ENCODE results near the gene TMLHE.
"Not testable (repeated sequence)": the region's sequence is repeated elsewhere in the genome, so short reads cannot be mapped to it uniquely, and the experiment has no call there.

TMLHE gene

DNA sequence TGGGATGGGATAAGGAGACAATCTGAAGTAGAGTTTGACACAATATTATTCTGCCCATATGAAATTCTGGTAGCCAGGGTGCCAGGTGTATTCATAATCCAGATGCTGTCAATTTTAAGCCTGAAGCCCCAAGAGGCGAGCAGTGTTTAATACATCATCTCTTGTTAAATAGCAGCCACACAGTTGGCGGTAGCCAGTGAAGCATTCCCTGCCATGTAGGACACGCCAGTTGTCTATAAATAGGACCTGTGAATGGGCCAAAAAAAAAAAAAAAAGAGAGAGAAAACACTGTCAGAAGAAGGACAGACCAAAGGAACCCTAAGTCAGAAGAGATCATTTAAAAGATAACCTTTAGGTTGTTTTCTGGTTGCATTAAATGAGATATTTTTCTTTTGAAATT lies 121.3 kb downstream of the TMLHE start:
- not testable (repeated sequence) for DNase-seq (ENCODE audit: low read depth)

DNA sequence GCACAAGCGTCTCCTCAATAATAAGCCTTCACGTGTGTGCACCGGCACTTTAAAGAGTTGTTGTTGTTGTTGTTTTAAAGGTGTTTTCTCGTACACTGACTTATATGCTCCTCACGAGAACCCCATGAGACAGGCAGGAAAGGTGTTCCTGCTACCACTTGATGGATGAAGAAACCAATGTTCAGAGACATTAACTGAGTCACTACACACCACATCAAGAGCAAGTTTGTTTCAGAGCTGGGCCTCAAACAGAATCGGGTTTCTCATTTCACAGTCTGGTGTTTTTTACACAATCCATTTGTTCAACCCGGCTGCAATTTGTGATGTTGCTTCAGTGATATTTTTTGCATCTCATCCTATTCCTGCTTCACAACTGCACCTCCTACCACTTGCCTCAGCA lies 135.6 kb downstream of the TMLHE start:
- DNase-seq (ENCODE audit: low read depth), result not testable (repeated sequence)

DNA sequence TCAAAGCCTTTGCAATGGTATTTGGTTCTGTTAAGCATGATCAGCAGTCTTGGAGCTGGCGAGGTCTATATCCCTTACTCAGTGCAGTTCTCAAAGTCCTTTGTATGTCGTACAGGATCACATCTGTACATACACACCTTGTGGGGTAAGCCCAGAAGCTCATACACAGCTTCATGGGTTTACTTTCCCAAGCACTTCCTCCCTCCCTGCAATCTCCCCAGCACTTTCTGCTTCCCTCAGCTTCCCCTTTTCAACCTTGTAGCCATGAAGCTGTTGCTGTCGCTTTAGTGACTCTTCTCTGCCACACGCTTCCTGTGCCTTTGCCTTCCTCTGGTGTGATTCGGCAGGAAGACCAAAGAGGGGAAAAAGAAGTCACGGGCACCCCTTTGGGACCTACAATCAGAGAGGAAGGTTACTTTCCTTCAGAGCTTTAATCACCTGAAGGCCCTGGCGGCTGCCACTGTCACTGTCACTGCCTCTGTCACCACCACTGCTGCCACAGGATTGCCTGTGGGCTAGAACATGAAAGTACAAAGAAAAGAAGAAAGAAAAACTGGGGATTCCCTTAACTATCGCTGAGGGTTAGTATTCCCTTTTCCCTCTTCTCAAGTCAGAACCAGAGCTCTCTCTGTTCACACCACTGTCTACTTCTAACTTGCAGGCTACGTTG lies 146.3 kb downstream of the TMLHE start:
- not testable (repeated sequence) for DNase-seq (ENCODE audit: low read depth)

DNA sequence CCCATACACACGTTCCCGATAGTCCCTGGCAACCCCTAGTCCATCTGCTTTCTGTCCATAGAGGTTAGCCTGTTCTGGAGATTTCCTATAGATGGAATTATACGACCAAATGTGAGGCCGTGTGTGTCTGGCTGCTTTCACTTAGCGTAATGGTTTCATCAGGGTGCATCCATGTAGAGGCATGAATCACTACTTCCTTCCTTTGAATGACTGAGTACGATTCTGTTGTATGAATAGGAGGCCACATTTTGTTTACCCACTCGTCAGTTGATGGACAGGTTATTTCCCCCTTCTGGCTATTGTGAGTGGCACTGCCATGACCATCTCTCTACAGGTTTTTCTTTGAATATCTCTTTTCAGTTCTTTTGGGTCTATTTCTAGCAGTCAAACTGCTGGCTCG lies 152.3 kb downstream of the TMLHE start:
- DNase-seq (ENCODE audit: low read depth), result not testable (repeated sequence)

DNA sequence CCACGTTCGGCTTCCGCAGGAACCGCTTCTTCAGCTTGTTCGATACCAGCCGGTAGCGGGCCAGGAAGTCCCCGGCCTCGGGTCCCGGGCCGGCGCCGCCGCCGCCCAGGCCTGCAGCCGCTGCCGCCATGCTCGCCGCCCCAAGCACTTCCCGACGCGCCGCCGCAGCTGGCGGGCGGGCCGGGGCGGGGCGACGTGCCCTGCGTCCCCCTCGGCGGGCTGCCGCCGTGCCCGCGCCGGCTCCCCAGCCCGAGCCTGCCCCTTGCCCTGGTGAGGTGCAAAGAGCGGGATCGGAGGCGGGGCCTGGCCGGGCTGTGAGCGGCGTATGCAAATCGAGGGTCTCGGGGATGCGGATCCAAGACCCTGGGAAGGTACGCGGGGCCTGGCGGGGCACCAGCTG lies 154.3 kb downstream of the TMLHE start, which contains the start of gene F8A3:
TSS of gene F8A3 (minus strand) at position 150 of the 400 bp plus-strand sequence. CDS start at position 130, 20 bp downstream.
- not testable (repeated sequence) for DNase-seq (ENCODE audit: low read depth)

DNA sequence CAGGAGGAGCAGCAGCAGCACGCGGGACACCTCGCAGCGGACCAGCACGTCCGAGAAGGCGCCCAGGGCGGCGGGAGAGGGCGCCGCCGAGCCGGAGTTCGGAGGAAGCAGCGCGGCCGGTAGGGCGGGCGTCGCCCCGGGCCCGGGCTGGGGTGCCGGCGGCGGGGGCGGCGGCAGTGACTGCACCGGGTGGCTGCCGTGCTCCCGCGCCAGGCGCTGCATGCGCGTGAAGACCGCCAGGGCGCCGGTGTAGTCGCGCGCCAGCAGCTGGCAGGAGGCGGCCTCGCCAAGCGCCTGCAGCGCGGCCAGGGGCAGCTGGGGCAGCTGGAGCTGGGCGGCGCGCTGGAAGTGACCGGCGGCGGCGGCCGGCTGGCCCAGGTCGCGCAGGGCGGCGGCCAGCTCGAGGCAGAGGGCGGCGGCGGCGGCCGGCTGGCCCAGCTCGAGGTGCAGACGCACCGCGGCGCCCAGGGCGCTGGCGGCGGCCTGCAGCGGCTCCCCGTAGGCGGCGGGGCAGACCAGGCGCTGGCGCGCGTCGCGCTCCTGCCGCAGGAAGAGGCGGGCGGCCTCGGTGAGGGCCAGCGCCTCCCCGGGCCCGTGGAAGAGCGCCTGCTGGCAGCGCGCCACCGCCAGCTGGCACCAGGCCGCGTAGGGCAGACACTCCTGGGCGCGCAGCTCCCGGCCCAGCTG lies 154.8 kb downstream of the TMLHE start:
- not testable (repeated sequence) for DNase-seq (ENCODE audit: low read depth)

DNA sequence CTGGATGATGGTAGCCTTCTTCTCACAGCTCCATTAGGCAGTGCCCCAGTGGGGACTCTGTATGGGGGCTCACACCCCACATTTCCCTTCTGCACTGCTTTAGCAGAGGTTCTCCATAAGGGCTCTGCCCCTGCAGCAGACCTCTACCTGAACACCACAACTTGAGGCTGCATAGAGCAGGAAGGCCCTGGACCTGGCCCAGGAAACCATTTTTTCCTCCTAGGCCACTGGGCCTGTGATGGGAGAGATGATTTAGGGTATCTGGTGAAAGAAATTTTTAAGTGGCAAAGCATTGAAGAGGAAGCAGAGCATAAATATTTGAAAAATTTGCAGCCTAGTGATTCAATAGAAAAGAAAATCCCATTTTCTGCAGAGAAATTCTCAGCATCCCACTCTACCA lies 171.7 kb downstream of the TMLHE start:
- DNase-seq (ENCODE audit: low read depth), result no peak

All from T follicular helper cell (primary cell).